ENCODE results near the gene RBP3. TPM values are rescaled to one million over a fixed set of nuclear protein-coding genes. Genes with fewer than 3 reads are reported as not detected.

RBP3 gene
- total RNA-seq, 1 experiment from 2014 or later, result not detected

DNA sequence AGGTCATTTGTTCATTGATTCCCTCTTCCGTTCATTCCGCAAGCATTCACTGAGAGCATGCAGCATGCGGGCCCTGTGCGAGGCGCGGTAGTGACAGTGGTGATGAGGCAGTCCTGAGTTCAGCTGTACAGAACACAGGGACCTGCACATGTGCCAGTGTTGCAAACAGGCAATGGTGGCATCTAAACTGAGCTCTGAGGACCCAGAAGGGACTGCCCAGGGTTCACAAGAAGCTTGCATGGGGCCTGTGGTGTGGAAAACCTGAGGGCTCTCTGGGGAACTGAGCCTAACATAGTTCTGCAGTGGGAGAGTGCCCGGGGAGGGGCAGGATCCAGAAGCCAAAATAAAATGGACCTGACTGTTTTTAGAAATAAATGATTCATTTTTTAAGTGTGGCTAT is 22.7 kb downstream of the RBP3 start:
- ChIA-PET CTCF (interaction anchor here (2.4 kb wide), 1 partner anchor 9 kb away, joined by 6 read pairs; no protein-coding TSS in a partner anchor), POLR2A (no interaction called here), RAD21 (ENCODE audit: low non-redundant PET in 1 of 2, low total read pairs in 2 of 2, uncharacterized antibody in 2 of 2, unreplicated experiment in 2 of 2) (no interaction called here)
- Histone ChIP-seq H3K36me3 (ENCODE audit: control insufficient read depth in 1 of 2, insufficient read depth in 2 of 2, low read length in 2 of 2) (no peaks in the 10 kb centered on the region), H3K4me1 (ENCODE audit: control insufficient read depth in 1 of 2, insufficient read depth in 2 of 2, low read length in 2 of 2) (no peaks in the 10 kb centered on the region), H3K9ac (ENCODE audit: low read length) (no peak overlapping the region), H3K27me3 (ENCODE audit: insufficient read depth, low read length) (no peaks in the 10 kb centered on the region), H3K4me3 (replicated peaks in 1 of 2; ENCODE audit: low read depth in 1 of 2, low read length in 2 of 2) (no peak overlapping the region), H3K27ac (ENCODE audit: low read depth, low read length) (no peak overlapping the region), H3K9me3 (ENCODE audit: control insufficient read depth in 1 of 2, insufficient read depth in 1 of 2, low read depth in 1 of 2, low read length in 2 of 2) (no peaks in the 10 kb centered on the region), H3K79me2 (ENCODE audit: insufficient read depth, low read length) (no peaks in the 10 kb centered on the region), H2AFZ (ENCODE audit: low read depth, low read length, poor library complexity, severe bottlenecking) (no peak overlapping the region), H3K4me2 (ENCODE audit: low read length) (no peak overlapping the region), H3K9me2 (ENCODE audit: insufficient read depth) (no peaks in the 10 kb centered on the region), H4K20me1 (ENCODE audit: insufficient read depth) (no peaks in the 10 kb centered on the region)
- no peak for TF ChIP-seq EZH2 (IDR thresholded peaks at IDR 0.05)
- no peak for TF ChIP-seq POLR2AphosphoS5 (IDR thresholded peaks at IDR 0.05; ENCODE audit: low read depth, low read length)
- TF ChIP-seq, protein P1, sequence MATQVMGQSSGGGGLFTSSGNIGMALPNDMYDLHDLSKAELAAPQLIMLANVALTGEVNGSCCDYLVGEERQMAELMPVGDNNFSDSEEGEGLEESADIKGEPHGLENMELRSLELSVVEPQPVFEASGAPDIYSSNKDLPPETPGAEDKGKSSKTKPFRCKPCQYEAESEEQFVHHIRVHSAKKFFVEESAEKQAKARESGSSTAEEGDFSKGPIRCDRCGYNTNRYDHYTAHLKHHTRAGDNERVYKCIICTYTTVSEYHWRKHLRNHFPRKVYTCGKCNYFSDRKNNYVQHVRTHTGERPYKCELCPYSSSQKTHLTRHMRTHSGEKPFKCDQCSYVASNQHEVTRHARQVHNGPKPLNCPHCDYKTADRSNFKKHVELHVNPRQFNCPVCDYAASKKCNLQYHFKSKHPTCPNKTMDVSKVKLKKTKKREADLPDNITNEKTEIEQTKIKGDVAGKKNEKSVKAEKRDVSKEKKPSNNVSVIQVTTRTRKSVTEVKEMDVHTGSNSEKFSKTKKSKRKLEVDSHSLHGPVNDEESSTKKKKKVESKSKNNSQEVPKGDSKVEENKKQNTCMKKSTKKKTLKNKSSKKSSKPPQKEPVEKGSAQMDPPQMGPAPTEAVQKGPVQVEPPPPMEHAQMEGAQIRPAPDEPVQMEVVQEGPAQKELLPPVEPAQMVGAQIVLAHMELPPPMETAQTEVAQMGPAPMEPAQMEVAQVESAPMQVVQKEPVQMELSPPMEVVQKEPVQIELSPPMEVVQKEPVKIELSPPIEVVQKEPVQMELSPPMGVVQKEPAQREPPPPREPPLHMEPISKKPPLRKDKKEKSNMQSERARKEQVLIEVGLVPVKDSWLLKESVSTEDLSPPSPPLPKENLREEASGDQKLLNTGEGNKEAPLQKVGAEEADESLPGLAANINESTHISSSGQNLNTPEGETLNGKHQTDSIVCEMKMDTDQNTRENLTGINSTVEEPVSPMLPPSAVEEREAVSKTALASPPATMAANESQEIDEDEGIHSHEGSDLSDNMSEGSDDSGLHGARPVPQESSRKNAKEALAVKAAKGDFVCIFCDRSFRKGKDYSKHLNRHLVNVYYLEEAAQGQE (IDR thresholded peaks at IDR 0.05; ENCODE audit: low read depth), result no peak
- TF ChIP-seq CBX3 (IDR thresholded peaks at IDR 0.05; ENCODE audit: low read depth), result no peak
- TF ChIP-seq SRF (IDR thresholded peaks at IDR 0.05; ENCODE audit: low read depth), result no peak
- TF ChIP-seq ZFX (IDR thresholded peaks at IDR 0.05), result no peak
- no peak for TF ChIP-seq SIN3A (IDR thresholded peaks at IDR 0.05; ENCODE audit: low read depth)
- TF ChIP-seq, protein P2, sequence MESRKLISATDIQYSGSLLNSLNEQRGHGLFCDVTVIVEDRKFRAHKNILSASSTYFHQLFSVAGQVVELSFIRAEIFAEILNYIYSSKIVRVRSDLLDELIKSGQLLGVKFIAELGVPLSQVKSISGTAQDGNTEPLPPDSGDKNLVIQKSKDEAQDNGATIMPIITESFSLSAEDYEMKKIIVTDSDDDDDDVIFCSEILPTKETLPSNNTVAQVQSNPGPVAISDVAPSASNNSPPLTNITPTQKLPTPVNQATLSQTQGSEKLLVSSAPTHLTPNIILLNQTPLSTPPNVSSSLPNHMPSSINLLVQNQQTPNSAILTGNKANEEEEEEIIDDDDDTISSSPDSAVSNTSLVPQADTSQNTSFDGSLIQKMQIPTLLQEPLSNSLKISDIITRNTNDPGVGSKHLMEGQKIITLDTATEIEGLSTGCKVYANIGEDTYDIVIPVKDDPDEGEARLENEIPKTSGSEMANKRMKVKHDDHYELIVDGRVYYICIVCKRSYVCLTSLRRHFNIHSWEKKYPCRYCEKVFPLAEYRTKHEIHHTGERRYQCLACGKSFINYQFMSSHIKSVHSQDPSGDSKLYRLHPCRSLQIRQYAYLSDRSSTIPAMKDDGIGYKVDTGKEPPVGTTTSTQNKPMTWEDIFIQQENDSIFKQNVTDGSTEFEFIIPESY (IDR thresholded peaks at IDR 0.05; ENCODE audit: extremely low read depth, insufficient replicate concordance, low read length), result no peak
- no peak for TF ChIP-seq EGR1 (IDR thresholded peaks at IDR 0.05; ENCODE audit: low read depth)
- ATAC-seq, result no peak
- no TSS peak for BruUV-seq (replicated peaks)
- no peak for DNase-seq (ENCODE audit: low read depth, low spot score)
- intact Hi-C loops (cut with micrococcal nuclease), result no loop called here
